ENCODE results near the gene ATP8A1. TPM values are rescaled to one million over a fixed set of nuclear protein-coding genes. Genes with fewer than 3 reads are reported as not detected.

ATP8A1 gene
- total and polyA plus RNA-seq, 4 donors, result 0.38 to 13.2 (median 6.7) TPM

DNA sequence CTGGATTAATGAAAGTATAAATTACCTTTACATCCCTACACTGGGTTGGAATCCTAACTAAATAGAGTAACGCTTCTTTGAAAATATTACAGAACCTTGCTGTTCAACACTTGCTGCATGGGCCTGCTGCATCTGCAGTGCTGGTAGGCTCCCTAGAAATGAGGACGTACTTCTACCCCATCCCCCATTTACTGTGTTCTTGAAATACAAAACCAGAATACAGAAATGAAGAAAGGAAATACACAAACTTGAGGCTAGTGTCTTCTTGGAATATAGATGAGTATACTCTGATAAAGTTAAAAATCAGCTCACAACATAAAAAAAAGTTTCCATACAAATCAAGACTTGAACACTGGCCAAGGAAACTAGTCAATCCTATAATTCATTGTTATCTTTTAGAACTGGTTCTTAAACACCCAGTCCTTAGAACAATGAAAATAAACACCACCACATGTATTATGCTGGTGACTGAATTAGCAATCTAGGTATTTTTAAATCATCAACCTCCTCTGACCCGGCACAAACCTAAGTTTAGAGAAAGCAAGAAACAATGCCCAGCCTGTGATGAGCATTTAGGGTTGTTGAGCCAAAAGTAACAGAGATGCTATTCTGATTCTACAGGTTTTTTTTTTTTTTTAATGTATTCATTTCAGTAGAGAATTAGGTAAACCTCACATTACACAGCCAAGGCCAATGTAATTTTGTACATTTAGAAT, 49.7 kb downstream of the ATP8A1 start:
- Histone ChIP-seq H3K4me3 (ENCODE audit: low read length in 2 of 2) (no peak overlapping the region), H3K4me1 (ENCODE audit: control insufficient read depth in 1 of 2, insufficient read depth in 2 of 2, low read length in 2 of 2) (peaks cover 1 to 4% of the 10 kb centered on the region in 2 donors), H3K27me3 (ENCODE audit: control insufficient read depth in 1 of 2, insufficient read depth in 2 of 2, low read length in 1 of 2) (no peaks in the 10 kb centered on the region), H3K27ac (ENCODE audit: low read depth in 1 of 2, low read length in 2 of 2) (no peak overlapping the region), H3K36me3 (ENCODE audit: control insufficient read depth in 1 of 2, insufficient read depth in 2 of 2, low read length in 1 of 2) (no peaks in the 10 kb centered on the region), H3K9me3 (ENCODE audit: control insufficient read depth, low read length) (no peaks in the 10 kb centered on the region)
- ATAC-seq (ENCODE audit: low FRiP score), result no peak
- intact Hi-C loops (cut with DNase I), result no loop called here
- 51 to 59% methylated on average over 3 of the region's 3 CpGs for WGBS, 2 donors
- DNase-seq, result no peak

DNA sequence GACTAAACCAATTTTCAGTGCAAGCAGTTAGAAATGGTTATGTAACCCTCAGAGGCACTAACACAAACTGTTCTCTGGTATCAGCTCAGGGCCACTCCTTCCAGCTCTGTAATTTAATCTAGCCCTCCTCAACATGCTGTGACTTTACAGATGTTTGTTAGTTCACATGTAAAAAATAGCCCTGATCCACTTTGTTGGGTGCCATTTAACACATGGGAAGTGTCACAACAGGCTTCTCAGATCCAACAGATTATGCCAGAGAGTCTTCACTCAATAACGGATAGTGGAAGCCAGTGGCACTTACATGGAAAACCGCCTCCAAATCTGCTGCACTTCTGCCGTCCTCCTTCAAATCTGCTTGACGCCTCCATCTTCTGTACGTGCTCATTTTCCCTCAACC, 51.6 kb downstream of the ATP8A1 start:
- intact Hi-C loops (cut with DNase I), result no loop called here
- no peak overlapping the region for H3K27ac ChIP-seq (ENCODE audit: low read depth in 1 of 2, low read length in 2 of 2)

GRCh38 chr4:42603862-42604261, 53.0 kb downstream of the ATP8A1 start:
- intact Hi-C loops (cut with DNase I), result no loop called here
- Histone ChIP-seq H3K4me1 (ENCODE audit: control insufficient read depth in 1 of 2, insufficient read depth in 2 of 2, low read length in 2 of 2) (peaks cover 1 to 4% of the 10 kb centered on the region in 2 donors), H3K36me3 (ENCODE audit: control insufficient read depth in 1 of 2, insufficient read depth in 2 of 2, low read length in 1 of 2) (no peaks in the 10 kb centered on the region), H3K4me3 (ENCODE audit: low read length in 2 of 2) (no peak overlapping the region), H3K9me3 (ENCODE audit: control insufficient read depth, low read length) (no peaks in the 10 kb centered on the region), H3K27me3 (ENCODE audit: control insufficient read depth in 1 of 2, insufficient read depth in 2 of 2, low read length in 1 of 2) (no peaks in the 10 kb centered on the region), H3K27ac (ENCODE audit: low read depth in 1 of 2, low read length in 2 of 2) (no peak overlapping the region)
- DNase-seq, result no peak
- 90 to 96% methylated on average over 2 of the region's 2 CpGs for WGBS, 2 donors
- ATAC-seq (ENCODE audit: low FRiP score), result no peak

More for the DNA sequence above, 51.6 kb downstream of the ATP8A1 start:
- DNase-seq, result no peak
- Histone ChIP-seq H3K9me3 (ENCODE audit: control insufficient read depth, low read length) (no peaks in the 10 kb centered on the region), H3K27me3 (ENCODE audit: control insufficient read depth in 1 of 2, insufficient read depth in 2 of 2, low read length in 1 of 2) (no peaks in the 10 kb centered on the region), H3K4me1 (ENCODE audit: control insufficient read depth in 1 of 2, insufficient read depth in 2 of 2, low read length in 2 of 2) (peaks cover 1 to 4% of the 10 kb centered on the region in 2 donors), H3K4me3 (ENCODE audit: low read length in 2 of 2) (no peak overlapping the region), H3K36me3 (ENCODE audit: control insufficient read depth in 1 of 2, insufficient read depth in 2 of 2, low read length in 1 of 2) (no peaks in the 10 kb centered on the region)
- 66 to 68% methylated on average over 5 of the region's 5 CpGs for WGBS, 2 donors
- no peak for ATAC-seq (ENCODE audit: low FRiP score)

- DNase-seq (no peak), ATAC-seq (ENCODE audit: low FRiP score) (no peak)
- H3K36me3 ChIP-seq (ENCODE audit: control insufficient read depth in 1 of 2, insufficient read depth in 2 of 2, low read length in 1 of 2), result no peaks in the 10 kb centered on the region
- H3K4me1 ChIP-seq (ENCODE audit: control insufficient read depth in 1 of 2, insufficient read depth in 2 of 2, low read length in 2 of 2), result peaks cover 0 to 4% of the 10 kb centered on the region in 2 donors
- WGBS, 2 donors, result 90% methylated on average over 2 of the region's 2 CpGs
- H3K9me3 ChIP-seq (ENCODE audit: control insufficient read depth, low read length), result no peaks in the 10 kb centered on the region
- no peak overlapping the region for H3K27ac ChIP-seq (ENCODE audit: low read depth in 1 of 2, low read length in 2 of 2)
- H3K27me3 ChIP-seq (ENCODE audit: control insufficient read depth in 1 of 2, insufficient read depth in 2 of 2, low read length in 1 of 2), result no peaks in the 10 kb centered on the region
- intact Hi-C loops (cut with DNase I), result no loop called here
- no peak overlapping the region for H3K4me3 ChIP-seq (ENCODE audit: low read length in 2 of 2)
Measured at GRCh38 chr4:42600578-42600977, 56.3 kb downstream of the ATP8A1 start.

DNA sequence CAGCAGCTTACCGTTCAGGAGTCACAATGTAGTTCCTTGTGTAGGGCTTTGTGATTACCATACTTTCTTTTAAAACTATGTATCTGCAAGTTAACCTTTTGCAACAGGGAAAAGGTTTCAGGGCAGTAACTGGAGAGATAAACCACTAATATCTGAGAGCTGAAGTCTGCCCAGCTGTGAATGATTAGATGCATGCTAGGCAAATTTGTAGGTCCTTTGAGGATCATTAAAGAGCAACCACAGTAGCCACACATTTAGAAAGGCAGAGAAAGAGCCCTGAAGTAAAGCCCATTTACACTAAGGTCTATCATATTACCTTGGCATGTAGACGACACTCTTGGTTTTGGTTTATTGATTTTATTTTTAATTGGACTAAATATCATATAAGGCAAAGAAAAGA, 60.0 kb downstream of the ATP8A1 start:
- ATAC-seq (ENCODE audit: low FRiP score), result no peak
- DNase-seq, result no peak
- intact Hi-C loops (cut with DNase I), result no loop called here

GRCh38 chr4:42594888-42595287, 62.0 kb downstream of the ATP8A1 start:
- no peak overlapping the region for H3K27ac ChIP-seq (ENCODE audit: low read depth in 1 of 2, low read length in 2 of 2)
- H3K27me3 ChIP-seq (ENCODE audit: control insufficient read depth in 1 of 2, insufficient read depth in 2 of 2, low read length in 1 of 2), result no peaks in the 10 kb centered on the region
- H3K9me3 ChIP-seq (ENCODE audit: control insufficient read depth, low read length), result no peaks in the 10 kb centered on the region
- intact Hi-C loops (cut with DNase I), result no loop called here
- H3K36me3 ChIP-seq (ENCODE audit: control insufficient read depth in 1 of 2, insufficient read depth in 2 of 2, low read length in 1 of 2), result no peaks in the 10 kb centered on the region
- H3K4me3 ChIP-seq (ENCODE audit: low read length in 2 of 2), result no peak overlapping the region
- no peaks in the 10 kb centered on the region for H3K4me1 ChIP-seq (ENCODE audit: control insufficient read depth in 1 of 2, insufficient read depth in 2 of 2, low read length in 2 of 2)
- 75 to 80% methylated on average over 1 of the region's 1 CpG for WGBS, 2 donors
- no peak for DNase-seq
- no peak for ATAC-seq (ENCODE audit: low FRiP score)

More for the DNA sequence above, 60.0 kb downstream of the ATP8A1 start:
- Histone ChIP-seq H3K9me3 (ENCODE audit: control insufficient read depth, low read length) (no peaks in the 10 kb centered on the region), H3K27me3 (ENCODE audit: control insufficient read depth in 1 of 2, insufficient read depth in 2 of 2, low read length in 1 of 2) (no peaks in the 10 kb centered on the region), H3K4me1 (ENCODE audit: control insufficient read depth in 1 of 2, insufficient read depth in 2 of 2, low read length in 2 of 2) (no peaks in the 10 kb centered on the region), H3K4me3 (ENCODE audit: low read length in 2 of 2) (no peak overlapping the region), H3K27ac (ENCODE audit: low read depth in 1 of 2, low read length in 2 of 2) (no peak overlapping the region), H3K36me3 (ENCODE audit: control insufficient read depth in 1 of 2, insufficient read depth in 2 of 2, low read length in 1 of 2) (no peaks in the 10 kb centered on the region)
- WGBS, 2 donors, result 44 to 66% methylated on average over 2 of the region's 2 CpGs

GRCh38 chr4:42588909-42589308, 68.0 kb downstream of the ATP8A1 start:
- DNase-seq, result no peak
- intact Hi-C loops (cut with DNase I), result no loop called here
- H3K27me3 ChIP-seq (ENCODE audit: control insufficient read depth in 1 of 2, insufficient read depth in 2 of 2, low read length in 1 of 2), result no peaks in the 10 kb centered on the region
- no peaks in the 10 kb centered on the region for H3K4me1 ChIP-seq (ENCODE audit: control insufficient read depth in 1 of 2, insufficient read depth in 2 of 2, low read length in 2 of 2)
- 96 to 98% methylated on average over 2 of the region's 2 CpGs for WGBS, 2 donors
- no peaks in the 10 kb centered on the region for H3K36me3 ChIP-seq (ENCODE audit: control insufficient read depth in 1 of 2, insufficient read depth in 2 of 2, low read length in 1 of 2)
- no peak overlapping the region for H3K27ac ChIP-seq (ENCODE audit: low read depth in 1 of 2, low read length in 2 of 2)
- H3K9me3 ChIP-seq (ENCODE audit: control insufficient read depth, low read length), result no peaks in the 10 kb centered on the region
- H3K4me3 ChIP-seq (ENCODE audit: low read length in 2 of 2), result no peak overlapping the region
- ATAC-seq (ENCODE audit: low FRiP score), result no peak

DNA sequence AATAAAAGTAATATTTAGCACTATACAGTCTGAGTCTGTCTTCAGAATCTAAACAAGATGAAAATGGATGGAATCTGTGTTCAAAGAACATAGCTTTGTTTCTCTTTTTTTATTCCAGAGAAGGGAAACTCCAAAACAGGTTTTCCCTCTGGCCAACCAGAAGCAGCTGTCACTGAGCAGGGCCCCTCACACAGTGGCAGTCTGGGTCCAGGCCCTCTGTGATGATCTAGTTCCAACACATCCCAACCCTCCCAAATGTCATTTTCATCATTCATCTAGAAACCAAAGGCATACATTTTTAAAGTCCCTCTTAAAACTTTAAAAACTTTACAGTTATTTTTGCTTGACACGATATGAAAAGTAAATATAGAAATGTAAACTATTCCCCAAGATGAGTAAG, 70.1 kb downstream of the ATP8A1 start:
- Histone ChIP-seq H3K9me3 (ENCODE audit: control insufficient read depth, low read length) (no peaks in the 10 kb centered on the region), H3K4me3 (ENCODE audit: low read length in 2 of 2) (no peak overlapping the region), H3K4me1 (ENCODE audit: control insufficient read depth in 1 of 2, insufficient read depth in 2 of 2, low read length in 2 of 2) (no peaks in the 10 kb centered on the region), H3K27ac (ENCODE audit: low read depth in 1 of 2, low read length in 2 of 2) (no peak overlapping the region), H3K36me3 (ENCODE audit: control insufficient read depth in 1 of 2, insufficient read depth in 2 of 2, low read length in 1 of 2) (no peaks in the 10 kb centered on the region), H3K27me3 (ENCODE audit: control insufficient read depth in 1 of 2, insufficient read depth in 2 of 2, low read length in 1 of 2) (no peaks in the 10 kb centered on the region)
- 33 to 66% methylated on average over 1 of the region's 1 CpG for WGBS, 2 donors
- DNase-seq, result no peak
- intact Hi-C loops (cut with DNase I), result no loop called here
- ATAC-seq (ENCODE audit: low FRiP score), result no peak

- intact Hi-C loops (cut with DNase I), result no loop called here
- ATAC-seq (ENCODE audit: low FRiP score) (no peak), DNase-seq (no peak)
- WGBS, 2 donors, result 78 to 85% methylated on average over 3 of the region's 3 CpGs
- H3K4me1 ChIP-seq (ENCODE audit: control insufficient read depth in 1 of 2, insufficient read depth in 2 of 2, low read length in 2 of 2), result no peaks in the 10 kb centered on the region
- no peaks in the 10 kb centered on the region for H3K36me3 ChIP-seq (ENCODE audit: control insufficient read depth in 1 of 2, insufficient read depth in 2 of 2, low read length in 1 of 2)
- H3K27ac ChIP-seq (ENCODE audit: low read depth in 1 of 2, low read length in 2 of 2), result no peak overlapping the region
- H3K4me3 ChIP-seq (ENCODE audit: low read length in 2 of 2), result no peak overlapping the region
- H3K9me3 ChIP-seq (ENCODE audit: control insufficient read depth, low read length), result no peaks in the 10 kb centered on the region
- H3K27me3 ChIP-seq (ENCODE audit: control insufficient read depth in 1 of 2, insufficient read depth in 2 of 2, low read length in 1 of 2), result no peaks in the 10 kb centered on the region
Measured at GRCh38 chr4:42579903-42580302, 77.0 kb downstream of the ATP8A1 start.
